Measurements from ENCODE around the gene DPPA4. TPM values are rescaled to one million over a fixed set of nuclear protein-coding genes. Genes with fewer than 3 reads are reported as not detected.

The DPPA4 gene
- total and polyA plus RNA-seq, 8 donors: 0.16 to 4.5 (median 3.2) TPM; not detected in 1

DNA sequence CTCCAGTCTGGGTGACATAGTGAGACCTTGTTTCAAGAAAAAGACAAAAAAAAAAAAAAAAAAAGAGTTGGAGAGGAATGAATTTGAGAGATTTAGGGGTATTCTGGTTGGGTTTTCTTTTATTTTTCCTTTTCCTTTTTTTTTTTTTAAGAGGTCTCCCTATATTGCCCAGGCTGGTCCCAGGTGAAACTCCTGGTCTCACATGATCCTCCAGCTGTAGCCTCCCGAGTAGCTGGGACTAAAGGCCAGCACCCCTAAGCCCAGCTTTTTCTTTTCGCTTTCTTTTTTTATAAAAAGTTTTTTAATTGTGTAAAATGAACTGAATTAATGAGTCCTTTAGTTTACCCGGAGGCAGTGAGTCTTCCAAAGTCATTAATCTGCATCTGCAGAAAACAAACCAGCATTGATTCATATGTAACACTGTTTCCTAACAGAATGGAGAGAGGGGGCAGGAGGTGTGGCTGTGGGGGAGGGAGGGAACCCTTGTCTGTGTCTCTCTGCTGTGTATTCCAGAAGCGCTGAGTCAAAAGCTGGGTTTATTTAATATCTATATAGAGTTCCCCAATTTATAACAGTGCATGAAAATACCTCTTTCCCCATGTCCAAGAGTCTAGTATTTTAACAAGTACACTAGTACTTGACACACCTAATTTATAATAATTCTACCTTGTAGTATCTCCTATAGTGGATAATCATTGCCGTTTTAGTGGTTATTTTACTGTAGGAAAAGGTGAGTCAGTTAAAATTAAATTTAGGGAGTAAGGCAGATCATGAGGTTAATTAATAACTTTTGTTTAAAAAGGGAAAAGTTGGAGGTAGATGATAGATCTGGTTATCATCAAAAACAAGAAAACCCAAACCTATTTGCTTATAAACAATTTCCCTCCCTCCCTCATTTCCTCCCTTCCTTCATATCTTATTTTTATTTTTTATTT is 2.6 kb upstream of the DPPA4 start:
- H3K9me3 ChIP-seq: no peaks in the 10 kb centered on the region
- H3K27ac ChIP-seq: no peak overlapping the region
- peaks cover 0 to 41% of the 10 kb centered on the region in 2 donors for H3K27me3 ChIP-seq
- no peak overlapping the region for H3K4me3 ChIP-seq
- intact Hi-C loops (cut with DNase I): no loop called here
- H3K4me1 ChIP-seq: peaks cover 0 to 3% of the 10 kb centered on the region in 2 donors
- DNase-seq: no peak
- no peaks in the 10 kb centered on the region for H3K36me3 ChIP-seq
- ATAC-seq: no peak
- TF ChIP-seq, protein P1, sequence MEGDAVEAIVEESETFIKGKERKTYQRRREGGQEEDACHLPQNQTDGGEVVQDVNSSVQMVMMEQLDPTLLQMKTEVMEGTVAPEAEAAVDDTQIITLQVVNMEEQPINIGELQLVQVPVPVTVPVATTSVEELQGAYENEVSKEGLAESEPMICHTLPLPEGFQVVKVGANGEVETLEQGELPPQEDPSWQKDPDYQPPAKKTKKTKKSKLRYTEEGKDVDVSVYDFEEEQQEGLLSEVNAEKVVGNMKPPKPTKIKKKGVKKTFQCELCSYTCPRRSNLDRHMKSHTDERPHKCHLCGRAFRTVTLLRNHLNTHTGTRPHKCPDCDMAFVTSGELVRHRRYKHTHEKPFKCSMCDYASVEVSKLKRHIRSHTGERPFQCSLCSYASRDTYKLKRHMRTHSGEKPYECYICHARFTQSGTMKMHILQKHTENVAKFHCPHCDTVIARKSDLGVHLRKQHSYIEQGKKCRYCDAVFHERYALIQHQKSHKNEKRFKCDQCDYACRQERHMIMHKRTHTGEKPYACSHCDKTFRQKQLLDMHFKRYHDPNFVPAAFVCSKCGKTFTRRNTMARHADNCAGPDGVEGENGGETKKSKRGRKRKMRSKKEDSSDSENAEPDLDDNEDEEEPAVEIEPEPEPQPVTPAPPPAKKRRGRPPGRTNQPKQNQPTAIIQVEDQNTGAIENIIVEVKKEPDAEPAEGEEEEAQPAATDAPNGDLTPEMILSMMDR (IDR thresholded peaks at IDR 0.05): no peak

DNA sequence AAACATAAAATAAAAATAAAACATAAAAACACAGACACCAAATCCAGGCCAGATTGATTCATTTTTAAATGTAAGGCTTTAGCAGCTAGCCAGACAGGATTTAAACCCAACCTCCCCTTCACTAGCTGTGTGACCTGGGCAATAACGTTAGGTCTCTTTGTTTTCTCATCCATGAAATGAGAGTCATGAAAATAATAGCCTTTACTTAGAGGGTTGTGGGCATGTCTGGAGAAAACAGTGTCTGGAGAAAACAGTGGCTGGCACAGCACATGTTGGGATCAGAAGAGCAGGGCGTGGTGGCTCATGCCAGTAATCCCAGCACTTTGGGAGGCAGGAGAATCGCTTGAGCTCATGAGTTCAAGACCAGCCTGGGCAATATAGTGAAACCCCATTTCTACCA is 1.9 kb upstream of the DPPA4 start:
- no peaks in the 10 kb centered on the region for H3K9me3 ChIP-seq
- intact Hi-C loops (cut with DNase I): no loop called here
- peaks cover 0 to 41% of the 10 kb centered on the region in 2 donors for H3K27me3 ChIP-seq
- no peak overlapping the region for H3K4me3 ChIP-seq
- H3K27ac ChIP-seq: no peak overlapping the region
- no peak for DNase-seq
- TF ChIP-seq, protein P1 (IDR thresholded peaks at IDR 0.05): no peak
- H3K36me3 ChIP-seq: no peaks in the 10 kb centered on the region
- ATAC-seq: no peak
- H3K4me1 ChIP-seq: peaks cover 0 to 3% of the 10 kb centered on the region in 2 donors

DNA sequence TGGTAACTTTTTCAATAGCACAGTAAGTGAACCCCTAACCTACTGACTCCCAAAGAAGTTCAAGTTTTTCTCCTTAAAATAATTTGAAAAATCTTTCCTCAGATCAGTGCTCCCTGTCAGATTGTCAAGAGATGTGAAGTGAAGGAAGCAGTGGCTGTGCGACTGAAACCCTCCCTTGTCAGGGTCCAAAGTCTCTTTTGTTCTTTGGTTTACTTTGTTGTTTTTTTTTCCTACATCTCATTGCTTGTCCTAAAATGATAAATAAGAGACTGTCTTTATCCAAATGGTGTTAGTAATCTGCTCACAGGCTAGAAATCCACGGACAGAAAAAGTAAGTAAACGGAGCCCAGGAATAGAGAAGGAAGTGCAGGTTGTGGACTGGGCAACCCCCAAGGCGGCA is 976 bp upstream of the DPPA4 start:
- no peak overlapping the region for H3K27ac ChIP-seq
- TF ChIP-seq, protein P1 (IDR thresholded peaks at IDR 0.05): no peak
- ATAC-seq (no peak), DNase-seq (no peak)
- H3K4me3 ChIP-seq: no peak overlapping the region
- no peaks in the 10 kb centered on the region for H3K9me3 ChIP-seq
- peaks cover 0 to 3% of the 10 kb centered on the region in 2 donors for H3K4me1 ChIP-seq
- peaks cover 0 to 41% of the 10 kb centered on the region in 2 donors for H3K27me3 ChIP-seq
- intact Hi-C loops (cut with DNase I): no loop called here
- H3K36me3 ChIP-seq: no peaks in the 10 kb centered on the region

DNA sequence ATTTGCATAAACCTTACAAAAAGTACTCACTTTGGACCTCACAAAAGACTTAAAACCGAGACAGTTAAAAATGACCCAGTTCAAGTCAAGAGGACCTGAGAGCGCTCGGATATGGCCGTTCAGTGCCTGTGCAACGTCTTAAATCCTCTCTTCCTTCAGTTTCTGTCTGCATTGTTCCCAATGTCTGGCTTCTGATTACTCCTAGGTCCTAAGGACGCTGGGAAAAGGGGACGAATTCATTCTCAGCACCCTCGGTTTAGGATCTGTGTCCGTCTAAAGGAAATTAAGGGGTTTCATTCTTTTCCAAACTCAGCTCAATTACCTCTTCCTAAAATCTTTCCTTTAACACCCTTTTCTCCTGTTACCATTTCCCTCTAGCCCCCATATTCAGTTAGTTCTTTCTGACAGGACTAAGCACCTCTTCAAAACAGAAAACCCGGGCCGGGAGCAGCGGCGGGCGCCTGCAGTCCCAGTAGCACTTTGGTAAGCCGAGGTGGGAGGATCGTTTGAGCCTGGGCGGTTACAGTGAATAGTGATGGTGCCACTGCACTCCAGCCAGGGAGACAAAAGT is 970 bp downstream of the DPPA4 start:
- ATAC-seq (peak; percentile 82), DNase-seq (peak in 3 of 4 donors; percentile 17 to 84 (median 24))
- TF ChIP-seq, protein P1 (IDR thresholded peaks at IDR 0.05): no peak
- intact Hi-C loops (cut with DNase I): no loop called here
- Histone ChIP-seq H3K36me3 (no peaks in the 10 kb centered on the region), H3K4me3 (peak overlapping the region; percentile 16 to 31), H3K27ac (no peak overlapping the region), H3K4me1 (peaks cover 0 to 3% of the 10 kb centered on the region in 2 donors), H3K9me3 (no peaks in the 10 kb centered on the region), H3K27me3 (peaks cover 0 to 46% of the 10 kb centered on the region in 2 donors)

- Histone ChIP-seq H3K27me3 (peaks cover 0 to 46% of the 10 kb centered on the region in 2 donors), H3K9me3 (no peaks in the 10 kb centered on the region), H3K27ac (no peak overlapping the region), H3K36me3 (no peaks in the 10 kb centered on the region), H3K4me3 (no peak overlapping the region), H3K4me1 (peaks cover 0 to 3% of the 10 kb centered on the region in 2 donors)
- DNase-seq (no peak), ATAC-seq (peak; percentile 74)
- intact Hi-C loops (cut with DNase I): no loop called here
- TF ChIP-seq, protein P1 (IDR thresholded peaks at IDR 0.05): no peak
Observed at GRCh38 chr3:109334572-109334971, 2.8 kb downstream of the DPPA4 start.

Measured in left lung (tissue), 10 donors.